ENCODE data around the gene ELL. TPM values are rescaled to one million over a fixed set of nuclear protein-coding genes. Genes with fewer than 3 reads are reported as not detected.

The ELL gene
- total RNA-seq, 2 donors from 2014 or later, result 10.7 to 44.4 TPM

GRCh38 chr19:18425515-18426415, 96.1 kb downstream of the ELL start:
- no peak for TF ChIP-seq CTCF (IDR thresholded peaks at IDR 0.05)
- TF ChIP-seq POLR2A (IDR thresholded peaks at IDR 0.05), result no peak
- no peak for TF ChIP-seq POLR2AphosphoS5 (IDR thresholded peaks at IDR 0.05)
- intact Hi-C loops (cut with DNase I), result no loop called here
- Histone ChIP-seq H3K27ac (peak overlapping the region in 1 of 2 donors; percentile 9), H3K27me3 (replicated peaks; ENCODE audit: insufficient read depth) (no peaks in the 10 kb centered on the region), H3K4me1 (replicated peaks) (no peaks in the 10 kb centered on the region), H3K4me3 (no peak overlapping the region), H3K36me3 (no peaks in the 10 kb centered on the region), H3K9me3 (no peaks in the 10 kb centered on the region)
- 51% methylated on average over 16 of the region's 18 CpGs for WGBS
- DNase-seq (ENCODE audit: low spot score), result no peak

GRCh38 chr19:18424890-18425514, 96.9 kb downstream of the ELL start:
- H3K4me1 ChIP-seq (replicated peaks), result no peaks in the 10 kb centered on the region
- intact Hi-C loops (cut with DNase I), result no loop called here
- H3K9me3 ChIP-seq, result no peaks in the 10 kb centered on the region
- no peak for DNase-seq (ENCODE audit: low spot score)
- no peaks in the 10 kb centered on the region for H3K36me3 ChIP-seq
- TF ChIP-seq POLR2A (IDR thresholded peaks at IDR 0.05) (no peak), CTCF (IDR thresholded peaks at IDR 0.05) (no peak), POLR2AphosphoS5 (IDR thresholded peaks at IDR 0.05) (no peak)
- no peaks in the 10 kb centered on the region for H3K27me3 ChIP-seq (replicated peaks; ENCODE audit: insufficient read depth)
- 81% methylated on average over 17 of the region's 17 CpGs for WGBS
- no peak overlapping the region for H3K4me3 ChIP-seq
- peak overlapping the region in 1 of 2 donors; percentile 9 for H3K27ac ChIP-seq

GRCh38 chr19:18424122-18424889, 97.6 kb downstream of the ELL start:
- intact Hi-C loops (cut with DNase I), result no loop called here
- WGBS, result 67% methylated on average over 22 of the region's 22 CpGs
- Histone ChIP-seq H3K27ac (no peak overlapping the region), H3K4me1 (replicated peaks) (no peaks in the 10 kb centered on the region), H3K36me3 (no peaks in the 10 kb centered on the region), H3K27me3 (replicated peaks; ENCODE audit: insufficient read depth) (no peaks in the 10 kb centered on the region), H3K4me3 (no peak overlapping the region), H3K9me3 (no peaks in the 10 kb centered on the region)
- DNase-seq (ENCODE audit: low spot score), result no peak
- TF ChIP-seq POLR2A (IDR thresholded peaks at IDR 0.05) (no peak), POLR2AphosphoS5 (IDR thresholded peaks at IDR 0.05) (no peak), CTCF (IDR thresholded peaks at IDR 0.05) (no peak)

- Histone ChIP-seq H3K9me3 (no peaks in the 10 kb centered on the region), H3K27ac (no peak overlapping the region), H3K4me1 (replicated peaks) (peaks cover 5% of the 10 kb centered on the region), H3K36me3 (no peaks in the 10 kb centered on the region), H3K27me3 (replicated peaks; ENCODE audit: insufficient read depth) (no peaks in the 10 kb centered on the region), H3K4me3 (no peak overlapping the region)
- TF ChIP-seq POLR2A (IDR thresholded peaks at IDR 0.05) (no peak), POLR2AphosphoS5 (IDR thresholded peaks at IDR 0.05) (no peak), CTCF (IDR thresholded peaks at IDR 0.05) (no peak)
- 82% methylated on average over 21 of the region's 21 CpGs for WGBS
- intact Hi-C loops (cut with DNase I), result no loop called here
- no peak for DNase-seq (ENCODE audit: low spot score)
Measured at GRCh38 chr19:18423258-18424020, 98.4 kb downstream of the ELL start.
